GM12873 (cell line): ENCODE measurements around the gene TBC1D17.
A peak's percentile ranks its signal among the peaks of the same experiment; 100 is the strongest.

Experiments used
- TF ChIP-seq, protein P1 (sequence below): IDR thresholded peaks from 2 replicates; pipeline ENCODE4 v1.5.1; 2012; ENCODE audit warnings: low read depth, mild to moderate bottlenecking, moderate library complexity, low read length, control low read depth; ENCODE audit not compliant: insufficient read depth; ENCODE audit errors: missing control alignments

TBC1D17 gene

DNA sequence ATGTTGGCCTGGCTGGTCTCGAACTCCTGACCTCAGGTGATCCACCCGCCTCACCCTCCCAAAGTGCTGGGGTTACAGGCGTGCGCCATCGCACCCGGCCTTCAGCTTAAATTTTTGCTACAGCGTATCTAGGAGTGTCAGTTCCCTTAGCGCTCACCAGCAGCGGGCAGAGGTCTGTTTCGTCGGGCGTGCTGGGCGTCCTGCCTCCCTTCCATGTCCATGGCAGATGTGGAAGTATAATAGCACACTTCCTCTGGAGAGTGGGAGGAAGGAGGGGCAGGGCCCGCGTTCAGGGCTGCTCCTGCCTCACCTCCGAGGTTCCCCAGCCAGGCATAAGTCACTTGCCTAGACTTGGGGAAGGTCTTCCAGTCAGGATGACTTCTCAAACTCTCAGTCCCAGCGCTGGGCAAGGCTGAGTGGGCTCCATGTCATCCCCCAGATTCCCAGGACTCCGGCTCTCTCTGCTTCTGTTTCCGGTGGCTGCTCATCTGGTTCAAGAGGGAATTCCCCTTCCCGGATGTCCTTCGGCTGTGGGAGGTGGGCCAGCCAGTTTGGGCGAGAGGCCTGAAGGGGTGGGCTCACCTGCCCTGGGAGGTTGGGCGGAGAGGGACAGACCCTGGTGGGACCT, 9.6 kb downstream of the TBC1D17 start:
- TF ChIP-seq, protein P1, sequence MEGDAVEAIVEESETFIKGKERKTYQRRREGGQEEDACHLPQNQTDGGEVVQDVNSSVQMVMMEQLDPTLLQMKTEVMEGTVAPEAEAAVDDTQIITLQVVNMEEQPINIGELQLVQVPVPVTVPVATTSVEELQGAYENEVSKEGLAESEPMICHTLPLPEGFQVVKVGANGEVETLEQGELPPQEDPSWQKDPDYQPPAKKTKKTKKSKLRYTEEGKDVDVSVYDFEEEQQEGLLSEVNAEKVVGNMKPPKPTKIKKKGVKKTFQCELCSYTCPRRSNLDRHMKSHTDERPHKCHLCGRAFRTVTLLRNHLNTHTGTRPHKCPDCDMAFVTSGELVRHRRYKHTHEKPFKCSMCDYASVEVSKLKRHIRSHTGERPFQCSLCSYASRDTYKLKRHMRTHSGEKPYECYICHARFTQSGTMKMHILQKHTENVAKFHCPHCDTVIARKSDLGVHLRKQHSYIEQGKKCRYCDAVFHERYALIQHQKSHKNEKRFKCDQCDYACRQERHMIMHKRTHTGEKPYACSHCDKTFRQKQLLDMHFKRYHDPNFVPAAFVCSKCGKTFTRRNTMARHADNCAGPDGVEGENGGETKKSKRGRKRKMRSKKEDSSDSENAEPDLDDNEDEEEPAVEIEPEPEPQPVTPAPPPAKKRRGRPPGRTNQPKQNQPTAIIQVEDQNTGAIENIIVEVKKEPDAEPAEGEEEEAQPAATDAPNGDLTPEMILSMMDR = no peak

DNA sequence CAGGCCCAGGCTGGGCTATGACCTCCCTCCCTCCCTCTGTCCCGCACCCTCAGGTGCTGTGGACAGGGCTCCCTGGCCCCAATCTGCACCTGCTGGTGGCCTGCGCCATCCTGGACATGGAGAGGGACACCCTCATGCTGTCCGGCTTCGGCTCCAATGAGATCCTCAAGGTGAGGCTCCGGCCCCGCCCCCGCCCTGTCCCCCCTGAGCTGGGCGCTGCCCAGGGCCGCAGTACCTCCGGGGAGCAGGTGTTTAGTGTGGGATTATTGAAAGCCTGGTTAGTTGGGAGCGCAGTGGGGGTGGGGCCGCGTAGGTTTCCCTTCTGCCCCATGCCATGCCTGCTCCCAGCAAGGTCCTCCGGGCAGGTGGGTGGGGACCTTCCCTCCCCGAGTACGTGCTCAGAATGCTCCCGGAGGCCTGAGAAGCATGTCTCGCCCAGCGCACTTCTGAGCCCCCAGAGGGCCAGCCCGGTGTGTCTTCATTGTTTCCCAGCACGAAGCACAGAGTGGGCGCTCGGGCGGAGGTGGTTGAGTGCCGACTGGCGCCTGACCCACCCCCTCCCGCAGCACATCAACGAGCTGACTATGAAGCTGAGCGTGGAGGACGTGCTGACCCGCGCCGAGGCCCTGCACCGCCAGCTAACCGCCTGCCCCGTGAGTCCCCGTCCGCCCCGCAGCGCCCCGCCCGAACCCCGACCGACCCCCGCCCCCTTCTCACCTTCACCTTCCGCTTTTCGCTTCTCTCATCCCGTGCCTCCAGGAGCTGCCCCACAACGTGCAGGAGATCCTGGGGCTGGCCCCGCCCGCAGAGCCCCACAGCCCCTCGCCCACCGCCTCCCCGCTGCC, 10.4 kb downstream of the TBC1D17 start:
- TF ChIP-seq, protein P1 = no peak

DNA sequence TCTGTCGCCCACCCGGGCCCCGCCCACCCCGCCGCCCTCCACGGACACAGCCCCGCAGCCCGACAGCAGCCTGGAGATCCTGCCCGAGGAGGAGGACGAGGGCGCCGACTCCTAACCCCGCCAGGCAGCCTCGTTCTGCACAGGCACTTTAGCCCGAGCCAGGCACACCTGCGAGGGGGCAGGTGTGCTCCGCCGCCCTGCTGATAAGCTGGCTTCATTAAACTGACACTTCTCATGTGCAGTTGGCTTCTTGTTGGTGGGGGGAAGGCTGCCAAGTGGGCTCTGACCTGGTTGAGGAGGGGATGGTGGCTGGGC, 11.0 kb downstream of the TBC1D17 start:
- TF ChIP-seq, protein P1 = no peak

DNA sequence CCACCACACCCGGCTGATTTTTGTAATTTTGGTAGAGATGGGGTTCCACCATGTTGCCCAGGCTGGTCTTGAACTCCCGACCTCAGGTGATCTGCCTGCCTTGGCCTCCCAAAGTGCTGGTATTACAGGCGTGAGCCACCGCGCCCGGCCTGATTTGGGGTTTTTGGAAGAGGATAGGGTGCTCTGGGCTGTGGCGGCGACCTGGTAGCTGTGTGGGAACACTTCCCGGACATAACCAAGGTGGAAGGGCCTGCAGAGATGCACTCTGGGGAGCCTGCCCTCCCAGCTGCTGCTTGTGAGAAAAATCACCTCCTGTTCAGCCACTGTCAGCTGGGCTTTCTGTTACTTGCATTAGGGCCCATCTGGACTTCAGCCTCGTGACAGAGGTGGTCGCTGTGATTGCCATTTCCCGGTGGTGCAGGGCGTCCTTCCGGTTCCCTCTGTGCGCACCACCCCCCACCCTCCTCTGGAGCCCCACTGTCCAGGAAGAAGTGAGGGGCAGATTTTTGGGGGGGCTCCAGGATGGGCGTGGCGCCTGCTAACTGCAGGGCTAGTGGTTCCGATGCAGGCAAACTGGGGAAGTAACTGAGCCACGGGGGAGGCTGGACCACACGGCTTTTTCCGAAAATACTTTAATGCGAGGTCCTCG, 11.7 kb downstream of the TBC1D17 start:
- TF ChIP-seq, protein P1 = no peak

DNA sequence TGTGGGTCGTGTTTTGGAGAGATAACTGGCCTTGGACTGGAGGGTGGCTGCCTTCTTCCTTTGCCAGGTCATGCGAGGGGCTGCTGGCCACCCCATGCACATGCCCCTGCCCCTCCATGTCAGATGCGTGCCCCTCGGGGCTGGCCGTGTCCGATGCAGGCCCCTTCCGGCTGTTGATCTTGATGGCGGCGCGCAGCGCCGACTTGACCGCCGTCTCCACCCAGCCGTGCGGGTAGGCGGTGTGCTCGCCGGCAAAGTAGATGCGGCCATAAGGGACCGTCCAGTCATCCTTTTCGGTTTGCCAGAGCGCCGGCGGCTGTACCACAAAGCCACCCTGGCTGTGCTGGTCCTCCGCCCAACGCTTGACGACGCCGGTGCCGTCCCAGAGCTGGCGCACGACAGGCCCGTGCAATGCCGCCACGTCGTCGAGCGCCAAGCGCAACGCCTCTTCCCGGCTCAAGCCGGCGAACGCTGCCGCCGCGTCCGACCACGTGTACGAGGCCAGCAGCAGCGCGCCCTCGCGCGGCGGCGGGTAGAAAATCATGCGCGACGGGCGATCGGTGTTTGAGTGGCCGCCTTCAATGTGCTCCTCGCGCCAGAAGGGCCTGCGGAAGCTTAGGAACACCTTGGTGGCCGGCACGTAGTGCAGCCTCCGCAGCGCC, 12.3 kb downstream of the TBC1D17 start:
- TF ChIP-seq, protein P1 = peak; percentile 71

DNA sequence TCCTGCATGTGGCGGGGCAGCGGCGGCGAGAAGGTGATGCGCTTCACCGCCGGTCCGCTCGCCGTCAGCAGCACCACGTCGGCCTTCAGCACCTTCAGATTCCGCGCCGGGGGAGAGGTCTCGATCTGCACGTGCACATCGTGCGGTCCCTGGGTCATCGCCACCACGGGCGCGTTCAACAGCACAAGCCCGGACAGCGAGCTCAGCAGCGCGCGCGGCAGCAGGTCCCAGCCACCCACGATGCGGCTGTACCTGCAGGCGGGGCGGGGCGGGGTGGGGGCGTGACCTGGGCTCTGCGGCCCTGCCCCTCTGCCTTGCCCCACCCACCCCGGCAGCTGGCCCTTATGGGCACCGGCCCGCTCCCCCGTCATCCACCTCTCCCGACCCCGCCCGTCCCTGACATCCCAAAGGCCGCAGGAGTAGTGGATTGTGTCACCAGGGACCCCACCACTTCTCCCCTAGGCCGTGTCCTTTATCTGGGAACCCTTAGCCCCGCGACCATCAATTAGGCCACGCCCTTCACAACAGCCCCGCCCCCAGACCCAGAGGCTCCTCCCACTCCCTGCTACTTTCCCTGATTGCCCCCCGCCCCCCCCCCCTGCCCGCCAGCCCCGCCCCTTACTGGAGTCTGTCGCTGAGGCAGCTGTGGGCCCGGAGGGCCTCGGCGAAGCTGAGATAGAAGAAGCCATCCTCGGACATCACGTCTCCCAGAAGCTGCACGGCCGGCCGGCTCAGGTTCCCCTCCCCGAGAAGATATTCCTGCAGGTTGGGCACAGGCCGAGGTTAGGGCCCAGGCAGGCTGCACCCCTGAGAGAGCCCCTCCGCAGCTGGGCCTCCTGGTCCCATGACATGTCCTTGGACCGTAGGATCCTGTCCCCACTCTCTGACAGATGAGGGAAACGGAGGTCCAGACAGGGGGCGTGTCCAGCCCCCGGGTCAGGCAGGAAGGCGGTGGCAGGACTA, 13.1 kb downstream of the TBC1D17 start:
- TF ChIP-seq, protein P1 = no peak
